NCI-H1092 treated with DMSO at 0.1 percent for 48 hours (cell line): ENCODE results near the gene SAMD4B.
"Not testable (repeated sequence)": the region's sequence is repeated elsewhere in the genome, so short reads cannot be mapped to it uniquely, and the experiment has no call there.

Source experiments
- DNase-seq: peaks from one replicate; lab custom pipeline; 2025; lab: John Stamatoyannopoulos, UW

SAMD4B gene

GRCh38 chr19:39336483-39336882 is 5.7 kb upstream of the SAMD4B start:
- DNase-seq: no peak

DNA sequence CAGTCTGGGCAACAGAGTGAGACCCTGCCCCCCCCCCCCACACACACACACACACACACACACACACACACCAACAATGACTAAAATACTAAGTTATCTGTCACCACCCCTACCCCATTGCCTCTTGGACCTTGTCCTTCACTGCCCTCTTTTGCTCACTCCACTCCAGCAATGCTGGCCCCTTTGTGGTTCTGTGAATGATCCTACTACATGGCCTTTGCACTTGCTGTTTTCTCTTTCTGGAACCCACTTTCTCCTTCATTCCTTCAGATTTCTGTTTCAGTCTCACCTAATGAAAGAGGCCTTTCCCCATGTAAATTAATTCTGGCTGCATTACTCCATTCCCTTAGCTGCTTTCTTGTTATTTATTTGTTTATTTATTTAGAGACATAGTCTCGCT is 2.5 kb upstream of the SAMD4B start:
- no peak for DNase-seq

GRCh38 chr19:39340156-39340555 is 2.1 kb upstream of the SAMD4B start:
- DNase-seq: not testable (repeated sequence)

DNA sequence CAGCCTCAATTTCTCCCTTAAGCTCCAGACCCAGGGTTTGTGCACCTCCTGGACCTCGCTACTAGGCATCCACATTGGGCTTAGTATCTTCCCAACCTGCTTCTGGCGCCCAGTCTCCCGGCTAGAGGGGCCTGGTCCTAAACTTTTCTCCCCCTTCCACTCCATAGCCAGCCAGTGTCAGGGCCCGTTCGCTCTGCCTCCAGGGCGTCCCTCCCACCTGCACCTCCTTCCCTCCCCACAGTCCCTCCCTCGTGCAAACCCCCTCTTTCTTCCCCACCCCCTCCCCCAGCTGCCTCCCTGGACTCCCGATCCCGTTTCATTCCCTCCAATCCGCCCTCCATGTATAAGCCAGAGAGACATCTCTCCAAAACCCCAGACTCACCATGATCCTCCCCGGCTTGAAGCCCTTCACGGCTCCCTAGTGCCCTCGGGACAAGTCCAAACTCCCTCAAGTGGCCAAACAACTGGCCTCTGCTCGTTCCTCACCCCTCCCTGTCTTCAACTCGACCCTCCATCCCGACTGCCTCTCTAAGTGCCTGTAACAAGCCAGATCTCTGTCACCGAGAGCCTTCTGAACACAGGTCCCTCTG is 997 bp upstream of the SAMD4B start:
- DNase-seq: no peak

GRCh38 chr19:39342647-39343305 is 555 bp downstream of the SAMD4B start:
- no peak for DNase-seq

GRCh38 chr19:39345956-39346355 is 3.7 kb downstream of the SAMD4B start:
- no peak for DNase-seq

- DNase-seq: no peak
These were observed 5.3 kb downstream of the SAMD4B start for GRCh38 chr19:39347332-39348164.

GRCh38 chr19:39349326-39349725 is 7.1 kb downstream of the SAMD4B start:
- no peak for DNase-seq

DNA sequence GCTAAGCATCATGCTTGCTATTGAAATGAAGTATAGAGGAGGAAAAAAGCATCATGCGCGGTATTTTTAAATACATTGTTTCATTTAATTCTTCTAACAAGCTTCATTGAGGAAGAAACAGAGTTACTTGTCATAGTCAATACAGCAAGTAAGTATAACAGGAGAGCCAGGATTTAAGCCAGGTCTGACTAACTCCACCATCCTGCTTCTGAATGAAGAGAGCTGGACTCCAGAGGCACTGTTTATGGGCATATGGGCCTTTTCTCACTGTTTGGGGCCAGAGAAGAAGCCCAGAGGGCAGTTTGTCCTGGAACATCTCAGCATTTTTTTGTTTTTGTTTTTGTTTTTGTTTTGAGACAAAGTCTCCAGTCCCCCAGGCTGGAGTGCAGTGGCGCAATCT is 7.9 kb downstream of the SAMD4B start:
- DNase-seq: no peak

GRCh38 chr19:39351537-39352064 is 9.4 kb downstream of the SAMD4B start:
- DNase-seq: no peak

GRCh38 chr19:39352381-39353255 is 10.4 kb downstream of the SAMD4B start:
- DNase-seq: no peak

DNA sequence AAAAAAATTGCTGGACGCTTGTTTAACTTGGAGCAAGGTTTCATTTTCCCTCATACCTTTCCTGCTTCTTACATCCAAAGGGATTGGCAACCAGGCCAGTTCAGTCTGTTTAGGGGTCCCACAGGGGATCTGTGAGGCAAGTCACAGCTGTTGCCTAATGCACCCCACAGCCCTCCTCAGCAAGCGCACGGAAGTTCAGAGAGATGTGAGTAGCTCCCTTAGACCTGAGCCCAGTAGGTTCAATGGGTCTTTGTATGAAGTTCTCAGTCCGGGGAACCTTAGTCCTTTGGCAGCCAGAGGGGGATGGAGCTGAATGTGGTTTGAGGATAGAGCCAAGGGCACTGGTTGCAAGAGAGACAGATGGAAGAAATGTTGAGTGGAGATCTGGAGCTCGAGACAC is 13.0 kb downstream of the SAMD4B start:
- no peak for DNase-seq

DNA sequence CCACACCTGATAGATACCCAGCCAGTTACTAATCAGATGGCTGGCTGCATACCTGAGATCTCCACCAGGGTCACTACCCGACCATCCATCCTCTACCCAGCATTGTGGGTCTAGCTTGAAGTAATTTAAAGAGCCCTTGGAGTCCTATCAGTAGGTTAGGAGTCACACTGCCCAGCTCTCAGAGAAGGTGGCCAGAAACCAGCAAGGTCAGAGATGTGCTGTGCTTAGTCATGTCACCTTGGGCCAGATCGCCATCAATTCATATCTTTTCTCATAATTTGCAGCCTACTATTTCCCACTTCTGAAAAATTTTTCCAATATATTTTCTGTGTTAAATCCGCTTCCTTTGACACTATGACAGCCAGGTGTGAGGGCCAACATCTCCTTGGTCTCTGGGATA is 13.9 kb downstream of the SAMD4B start:
- DNase-seq: no peak

DNA sequence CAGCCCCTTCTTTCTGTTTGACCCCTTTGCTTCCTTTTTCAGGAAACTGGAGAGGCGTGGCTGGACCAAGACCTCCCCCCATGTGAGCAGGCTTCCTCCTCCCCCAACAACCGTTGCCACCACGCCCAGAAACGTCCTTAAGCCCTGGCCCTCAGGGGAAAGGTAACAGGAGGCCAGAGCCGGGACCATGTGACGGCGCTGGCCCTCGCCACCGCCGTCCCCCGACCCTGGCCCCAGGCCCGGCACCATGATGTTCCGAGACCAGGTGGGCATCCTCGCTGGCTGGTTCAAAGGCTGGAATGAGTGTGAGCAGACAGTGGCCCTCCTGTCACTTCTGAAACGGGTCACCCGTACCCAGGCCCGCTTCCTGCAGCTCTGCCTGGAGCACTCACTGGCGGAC is 14.4 kb downstream of the SAMD4B start:
- DNase-seq: no peak

- no peak for DNase-seq
These were observed 16.8 kb downstream of the SAMD4B start for GRCh38 chr19:39359026-39359425.

GRCh38 chr19:39360599-39360998 is 18.4 kb downstream of the SAMD4B start:
- no peak for DNase-seq

DNA sequence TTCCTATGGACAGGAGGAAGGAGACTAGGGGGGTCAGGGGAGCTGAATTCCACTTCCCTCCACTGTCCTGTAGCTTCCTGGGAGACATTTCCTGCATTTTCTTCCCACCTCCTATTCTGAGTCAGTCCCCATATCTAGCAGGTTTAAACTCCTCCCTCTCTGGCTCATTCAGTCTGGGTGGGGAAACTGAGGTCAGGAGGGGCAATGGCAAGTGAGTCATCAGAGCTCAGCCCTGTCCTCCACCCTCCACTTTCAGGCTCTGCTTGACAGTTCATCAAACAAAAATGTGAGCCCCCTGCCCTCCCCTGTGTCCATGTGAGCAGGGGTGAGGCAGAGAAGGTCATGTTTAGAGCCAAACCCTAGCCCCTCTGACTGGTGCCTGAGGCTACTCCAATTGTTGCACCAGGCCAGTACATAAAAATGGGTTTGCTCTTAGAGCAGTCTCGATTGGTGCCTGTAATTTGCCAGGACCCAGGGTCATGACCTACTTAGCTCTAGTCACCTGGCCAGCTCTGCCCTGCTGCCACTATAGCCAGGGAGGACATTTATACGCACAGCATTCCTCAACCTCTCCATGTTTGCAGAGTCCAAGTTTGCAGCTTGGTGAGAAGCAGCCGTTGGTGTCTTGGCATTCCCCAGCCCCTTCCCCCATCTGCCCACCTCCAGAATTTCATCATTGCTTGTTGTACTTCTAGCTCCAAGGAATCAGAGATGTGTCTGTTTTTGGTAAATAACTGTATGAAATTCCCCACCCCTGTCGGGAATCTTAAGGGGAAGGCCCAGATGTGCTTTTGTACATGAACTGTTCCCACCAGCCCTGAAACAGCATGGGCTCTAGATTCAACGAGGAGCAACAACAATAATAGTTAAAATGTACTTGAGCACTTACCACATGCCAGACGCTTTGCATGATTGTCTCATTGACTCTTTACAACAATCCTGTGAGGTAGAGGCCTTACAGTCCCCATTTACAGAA is 20.7 kb downstream of the SAMD4B start:
- DNase-seq: no peak

GRCh38 chr19:39363901-39364457 is 21.8 kb downstream of the SAMD4B start:
- DNase-seq: no peak

DNA sequence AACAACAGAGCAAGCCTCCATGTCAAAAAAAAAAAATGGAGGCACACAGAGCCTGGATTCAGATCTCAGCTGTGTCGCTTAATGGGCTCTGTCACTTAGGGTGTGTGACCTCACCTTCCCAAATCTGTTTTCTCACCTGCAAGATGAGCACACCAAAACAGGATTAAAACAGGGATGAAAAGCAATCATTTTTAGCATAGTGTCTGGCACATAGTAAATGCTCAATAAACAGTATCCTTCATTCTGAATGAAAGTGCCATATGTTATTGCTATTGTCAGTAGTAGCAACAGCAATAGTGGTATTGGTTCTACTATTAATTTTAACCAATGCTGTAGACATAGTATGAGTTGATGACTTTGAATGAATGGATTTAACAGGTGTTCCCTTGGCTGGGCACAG is 23.3 kb downstream of the SAMD4B start:
- DNase-seq: no peak

DNA sequence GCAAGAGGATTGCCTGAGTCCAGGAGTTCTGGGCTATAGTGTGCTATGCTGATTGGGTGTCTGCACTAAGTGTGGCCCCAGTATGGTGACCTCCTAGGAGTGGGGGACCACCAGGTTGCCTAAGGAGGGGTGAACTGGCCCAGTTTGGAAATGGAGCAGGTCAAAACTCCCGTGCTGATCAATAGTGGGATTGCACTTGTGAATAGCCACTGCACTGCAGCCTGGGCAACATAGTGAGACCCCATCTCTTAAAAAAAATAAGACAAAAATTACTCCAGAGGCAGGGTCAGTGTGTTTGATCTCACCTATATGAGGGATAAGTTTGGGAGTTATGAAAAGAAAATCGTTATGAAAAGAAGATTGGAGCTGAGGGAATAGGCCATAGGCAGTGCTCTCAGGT is 27.0 kb downstream of the SAMD4B start:
- no peak for DNase-seq
